GM21786 (cell line): ENCODE results near the gene SCAMP3.
A peak's percentile ranks its signal among the peaks of the same experiment; 100 is the strongest.

Experiments used
- ATAC-seq: cut with Tn5 transposase; IDR thresholded peaks from one replicate; pipeline ENCODE4 v1.9.1; 2021; ENCODE audit not compliant: unreplicated experiment

SCAMP3 gene

DNA sequence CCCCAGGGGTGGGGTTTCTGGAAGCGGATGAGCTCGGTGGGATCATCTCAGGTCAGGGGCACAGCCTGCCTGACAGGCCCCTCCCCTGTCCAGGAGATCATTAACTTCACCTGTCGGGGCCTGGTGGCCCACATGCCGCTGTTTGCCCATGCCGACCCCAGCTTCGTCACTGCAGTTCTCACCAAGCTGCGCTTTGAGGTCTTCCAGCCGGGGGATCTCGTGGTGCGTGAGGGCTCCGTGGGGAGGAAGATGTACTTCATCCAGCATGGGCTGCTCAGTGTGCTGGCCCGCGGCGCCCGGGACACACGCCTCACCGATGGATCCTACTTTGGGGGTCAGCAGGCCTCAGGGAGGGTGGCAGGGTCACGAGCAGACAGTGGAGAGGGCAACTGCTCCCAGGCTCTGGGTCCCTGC lies 23.5 kb upstream of the SCAMP3 start:
- ATAC-seq: no peak

DNA sequence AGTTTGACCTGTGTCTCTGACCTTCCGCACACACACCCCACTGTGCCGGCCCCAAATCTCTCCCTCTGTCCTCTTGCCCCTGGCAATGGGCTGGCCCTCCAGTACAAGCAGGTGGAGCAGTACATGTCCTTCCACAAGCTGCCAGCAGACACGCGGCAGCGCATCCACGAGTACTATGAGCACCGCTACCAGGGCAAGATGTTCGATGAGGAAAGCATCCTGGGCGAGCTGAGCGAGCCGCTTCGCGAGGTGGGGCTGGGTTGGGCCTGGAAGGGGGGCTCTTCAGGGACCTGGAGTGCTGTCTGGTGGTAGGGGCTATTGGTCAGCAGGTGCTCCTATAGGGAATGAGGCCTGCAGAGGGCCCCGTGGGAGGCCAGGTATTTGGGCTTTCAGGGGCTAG lies 22.9 kb upstream of the SCAMP3 start:
- no peak for ATAC-seq

DNA sequence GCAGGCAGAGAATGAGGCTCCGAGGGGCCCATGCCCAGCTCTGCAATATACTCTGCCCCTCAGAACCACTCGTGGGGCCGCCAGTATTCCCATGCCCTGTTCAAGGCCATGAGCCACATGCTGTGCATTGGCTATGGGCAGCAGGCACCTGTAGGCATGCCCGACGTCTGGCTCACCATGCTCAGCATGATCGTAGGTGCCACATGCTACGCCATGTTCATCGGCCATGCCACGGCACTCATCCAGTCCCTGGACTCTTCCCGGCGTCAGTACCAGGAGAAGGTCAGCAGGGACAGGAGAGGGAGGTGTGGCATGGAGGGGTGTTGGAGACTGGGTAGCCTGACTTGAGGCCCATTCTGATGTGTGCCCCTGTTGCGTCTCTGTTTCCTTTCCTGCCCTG lies 22.3 kb upstream of the SCAMP3 start:
- no peak for ATAC-seq

DNA sequence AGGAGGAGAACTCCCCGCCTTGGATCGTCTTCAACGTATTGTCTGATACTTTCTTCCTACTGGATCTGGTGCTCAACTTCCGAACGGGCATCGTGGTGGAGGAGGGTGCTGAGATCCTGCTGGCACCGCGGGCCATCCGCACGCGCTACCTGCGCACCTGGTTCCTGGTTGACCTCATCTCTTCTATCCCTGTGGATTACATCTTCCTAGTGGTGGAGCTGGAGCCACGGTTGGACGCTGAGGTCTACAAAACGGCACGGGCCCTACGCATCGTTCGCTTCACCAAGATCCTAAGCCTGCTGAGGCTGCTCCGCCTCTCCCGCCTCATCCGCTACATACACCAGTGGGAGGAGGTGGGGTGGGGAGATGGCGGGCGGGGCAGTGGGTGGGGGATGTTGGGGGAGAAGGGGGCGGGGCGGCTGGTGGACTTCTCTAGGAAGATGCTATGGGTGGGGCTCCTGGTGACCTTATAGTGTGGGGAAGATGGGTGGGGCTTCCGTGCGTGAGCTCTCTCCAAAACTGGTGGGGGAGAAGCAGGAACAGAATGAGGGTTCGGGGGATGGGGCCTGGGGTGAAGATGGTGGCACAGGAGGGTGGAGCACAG lies 20.4 kb upstream of the SCAMP3 start:
- ATAC-seq: no peak

DNA sequence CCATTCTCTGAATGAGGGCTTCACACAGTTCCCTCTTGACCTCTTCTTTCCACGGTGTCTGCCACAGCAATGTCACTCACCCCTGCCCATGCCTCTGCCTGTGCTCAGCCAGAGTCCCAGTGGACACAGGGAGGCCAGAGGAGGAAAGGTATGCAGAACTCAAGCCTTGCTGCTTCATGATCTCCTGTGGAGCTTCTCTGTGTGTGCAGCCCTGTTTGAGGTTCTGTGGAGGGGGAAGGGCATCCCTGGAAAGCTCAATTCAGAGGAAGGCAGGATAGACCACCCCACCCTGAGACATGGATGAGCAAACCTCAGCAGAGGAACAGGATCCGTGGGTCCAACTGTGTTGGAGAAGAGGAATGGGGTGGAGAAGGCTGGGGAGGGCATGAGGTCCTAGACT lies 17.1 kb upstream of the SCAMP3 start:
- ATAC-seq: no peak

DNA sequence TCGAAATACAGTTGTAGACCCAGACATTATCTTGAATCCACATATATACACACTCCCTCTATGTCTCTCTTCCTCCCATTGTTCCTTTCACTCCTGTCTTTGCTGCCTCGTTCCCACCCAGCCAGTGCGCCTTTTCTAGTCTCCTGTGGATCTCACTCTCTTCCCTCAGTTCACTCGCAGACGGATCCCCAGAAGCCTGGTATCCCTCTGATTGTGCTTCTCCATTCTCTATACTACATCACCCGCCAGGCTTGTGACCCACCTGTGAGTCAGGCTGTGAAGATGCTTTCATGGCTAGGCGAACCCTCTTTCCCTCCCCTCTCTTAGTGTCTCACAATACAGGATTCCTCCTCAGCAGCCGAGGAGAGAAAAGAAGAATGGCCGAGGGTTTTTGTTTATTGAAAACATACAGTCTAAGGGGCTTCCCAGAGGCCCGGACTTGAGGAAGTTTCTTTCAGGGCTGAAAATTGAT lies 16.6 kb upstream of the SCAMP3 start:
- no peak for ATAC-seq

DNA sequence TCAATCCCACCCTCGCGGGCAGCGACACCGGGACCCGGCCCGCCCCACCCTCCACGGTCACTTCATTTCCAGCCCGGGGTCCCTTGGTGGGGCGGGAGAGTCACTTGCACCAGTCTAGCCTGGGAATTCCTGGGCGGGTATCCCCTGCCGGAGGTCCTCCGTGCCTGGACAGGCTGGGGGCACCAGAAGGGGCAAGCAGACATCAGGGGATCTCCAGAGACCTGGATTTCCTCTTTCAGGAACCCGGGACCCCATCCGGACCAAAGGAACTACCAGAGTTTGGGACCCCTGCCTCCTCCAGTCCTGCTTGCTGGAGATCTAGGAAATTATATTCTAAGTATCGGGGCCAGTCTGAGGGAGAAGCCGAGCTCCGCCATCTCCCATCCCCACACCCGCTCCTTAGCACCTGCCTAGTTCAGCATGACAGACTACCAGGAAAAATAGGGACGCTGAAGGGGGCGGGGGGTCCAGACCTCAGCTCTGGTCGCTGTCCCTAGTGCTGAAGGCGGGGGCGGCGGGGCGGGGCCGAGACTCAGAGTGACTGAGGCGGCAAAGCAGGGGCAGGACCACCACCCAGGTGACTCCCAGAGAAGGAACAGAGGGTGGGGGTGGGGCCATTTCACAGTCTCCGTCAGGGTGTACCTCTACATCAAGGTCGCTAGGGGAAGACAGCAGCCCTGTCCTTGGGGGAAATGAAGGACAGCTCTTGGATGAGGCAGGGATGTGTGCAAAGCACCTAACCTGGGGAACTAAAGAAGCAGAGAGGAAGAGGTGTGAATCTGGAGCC lies 15.9 kb upstream of the SCAMP3 start:
- ATAC-seq: no peak

DNA sequence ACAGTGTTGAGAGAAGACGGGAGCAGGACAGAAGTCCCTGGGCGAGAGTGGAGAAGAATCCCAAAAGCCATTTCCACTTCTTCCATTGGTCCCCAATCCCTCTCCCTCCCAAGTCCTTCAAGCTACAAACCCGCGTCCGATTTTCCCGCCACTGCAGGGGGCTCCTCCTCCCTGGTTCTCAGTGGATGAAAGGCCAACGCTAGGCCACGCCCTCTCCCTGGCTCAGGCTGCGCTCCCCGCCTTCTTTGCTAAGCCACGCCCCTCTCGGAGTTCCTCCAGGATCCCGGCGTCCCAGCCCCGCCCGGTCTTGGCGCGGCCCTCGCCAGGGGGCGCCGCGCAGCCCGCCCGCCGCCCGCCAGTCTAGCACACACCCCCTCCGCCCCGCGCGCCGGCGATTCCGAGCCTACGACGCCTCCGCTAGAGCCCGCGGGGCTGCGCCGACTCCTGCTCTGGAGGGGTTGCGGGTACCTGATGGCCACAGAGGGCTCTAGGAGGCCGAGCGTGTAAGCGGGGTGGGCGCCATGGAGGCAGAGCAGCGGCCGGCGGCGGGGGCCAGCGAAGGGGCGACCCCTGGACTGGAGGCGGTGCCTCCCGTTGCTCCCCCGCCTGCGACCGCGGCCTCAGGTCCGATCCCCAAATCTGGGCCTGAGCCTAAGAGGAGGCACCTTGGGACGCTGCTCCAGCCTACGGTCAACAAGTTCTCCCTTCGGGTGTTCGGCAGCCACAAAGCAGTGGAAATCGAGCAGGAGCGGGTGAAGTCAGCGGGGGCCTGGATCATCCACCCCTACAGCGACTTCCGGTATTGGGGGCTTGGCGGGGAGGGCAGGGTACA lies 15.1 kb upstream of the SCAMP3 start, which contains the start of gene HCN3:
HCN3 (plus strand) TSS at position 394 of the 832 bp plus-strand sequence; CDS start at position 522, 128 bp downstream.
- ATAC-seq: peak; percentile 60

DNA sequence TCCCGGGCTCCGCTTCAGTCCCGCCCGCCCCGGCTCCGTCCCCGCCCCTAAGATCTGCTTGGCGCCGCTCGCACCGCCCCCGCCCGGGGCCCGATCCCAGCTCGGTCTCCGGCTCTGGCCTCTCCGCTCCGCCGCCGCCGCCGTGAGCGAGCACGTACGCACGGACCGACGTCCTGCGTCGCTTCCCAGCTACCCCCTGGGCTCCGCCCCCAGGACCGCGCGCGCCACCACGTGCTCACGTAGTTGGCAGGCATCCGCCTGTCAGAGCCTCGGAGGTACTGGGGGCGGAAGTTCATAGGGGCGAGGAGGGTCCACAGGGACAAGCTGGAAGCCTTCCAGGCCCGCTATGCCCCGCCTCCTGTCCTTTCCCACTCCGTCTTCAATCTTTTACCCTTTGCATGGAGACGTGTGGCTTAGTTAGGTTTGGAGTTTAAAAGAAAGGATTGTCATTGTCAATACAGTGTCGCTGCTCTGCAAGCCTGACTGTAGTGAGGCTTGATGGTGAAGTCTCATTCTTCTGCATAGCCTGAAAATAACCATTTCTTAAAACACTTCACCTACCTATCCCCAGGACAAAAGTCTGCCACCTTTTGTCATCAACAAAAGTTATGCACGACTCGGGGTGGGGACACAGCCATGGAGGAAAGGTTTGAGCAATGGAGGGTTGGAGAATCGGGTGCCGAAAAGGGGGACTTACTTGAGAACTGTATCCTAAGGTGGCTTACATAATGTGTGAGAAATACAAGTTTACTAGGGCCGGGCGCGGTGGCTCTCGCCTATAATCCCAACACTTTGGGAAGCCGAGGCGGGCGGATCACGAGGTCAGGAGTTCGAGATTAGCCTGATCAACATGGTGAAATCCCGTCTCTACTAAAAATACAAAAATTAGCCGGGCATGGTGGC lies 11.4 kb upstream of the SCAMP3 start, which contains the start of gene CLK2:
CLK2 (minus strand) TSS at position 162 of the 903 bp plus-strand sequence. CDS start 2,527 bp downstream, outside the sequence.
- peak; percentile 71 for ATAC-seq

DNA sequence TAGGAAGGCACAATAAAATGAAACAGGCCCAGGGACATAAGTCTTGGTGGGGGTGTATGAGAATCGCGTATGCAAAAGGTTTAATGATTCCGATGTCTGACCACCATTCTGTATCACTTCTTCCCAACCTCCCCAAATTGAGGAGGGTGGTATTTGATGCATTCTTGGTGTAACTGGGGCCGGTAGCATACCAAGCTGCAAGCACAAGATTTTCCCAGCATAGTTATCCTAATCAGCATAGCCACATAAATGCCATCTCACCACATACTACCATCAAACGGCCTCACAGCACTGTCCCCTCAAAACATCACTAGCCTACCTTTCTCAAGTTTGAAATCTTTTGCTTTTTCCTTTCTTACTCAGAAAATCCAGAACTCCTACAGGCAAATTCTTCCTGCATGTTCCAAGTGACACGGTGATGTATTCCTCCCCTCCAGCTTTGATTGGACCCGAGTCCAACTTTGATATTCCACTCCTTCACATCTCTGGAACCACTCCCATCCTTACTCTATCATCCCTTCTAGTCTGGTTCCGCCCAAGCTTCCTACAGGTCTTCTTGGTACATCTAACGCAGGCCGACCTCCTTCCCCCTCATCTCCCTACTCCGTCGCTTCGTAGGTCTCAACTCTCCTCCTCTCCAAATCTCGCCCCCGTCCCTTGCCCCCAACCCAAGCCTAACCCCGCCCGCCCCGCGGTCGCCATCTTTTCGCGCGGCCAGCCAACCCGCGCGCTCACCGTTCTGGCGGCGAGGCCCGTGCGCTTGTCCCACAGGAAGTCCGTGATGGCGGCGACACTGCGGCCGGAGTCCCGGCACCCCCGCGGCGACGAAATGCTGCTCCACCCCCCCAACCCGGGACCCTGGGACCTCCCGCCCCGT lies 10.5 kb upstream of the SCAMP3 start:
- peak; percentile 28 for ATAC-seq

DNA sequence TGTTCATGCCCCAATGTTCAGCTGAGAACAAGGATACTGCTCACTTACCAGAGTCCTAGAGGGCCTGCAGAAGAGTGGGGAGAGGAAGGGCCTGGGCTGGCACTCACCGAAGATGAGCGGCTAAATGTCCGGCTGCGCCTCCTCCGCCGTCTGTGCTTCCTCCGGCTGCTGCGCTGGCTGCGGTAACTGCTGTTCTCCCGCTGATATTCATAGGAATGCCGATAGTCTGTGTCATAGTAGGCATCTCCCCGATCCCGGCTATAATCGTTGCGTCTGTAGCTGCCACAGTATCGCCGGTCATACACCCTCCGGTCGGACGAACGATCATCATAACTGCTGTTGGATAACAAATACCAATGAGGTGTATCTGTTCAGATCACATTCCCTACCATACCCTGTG lies 7.2 kb upstream of the SCAMP3 start:
- no peak for ATAC-seq

DNA sequence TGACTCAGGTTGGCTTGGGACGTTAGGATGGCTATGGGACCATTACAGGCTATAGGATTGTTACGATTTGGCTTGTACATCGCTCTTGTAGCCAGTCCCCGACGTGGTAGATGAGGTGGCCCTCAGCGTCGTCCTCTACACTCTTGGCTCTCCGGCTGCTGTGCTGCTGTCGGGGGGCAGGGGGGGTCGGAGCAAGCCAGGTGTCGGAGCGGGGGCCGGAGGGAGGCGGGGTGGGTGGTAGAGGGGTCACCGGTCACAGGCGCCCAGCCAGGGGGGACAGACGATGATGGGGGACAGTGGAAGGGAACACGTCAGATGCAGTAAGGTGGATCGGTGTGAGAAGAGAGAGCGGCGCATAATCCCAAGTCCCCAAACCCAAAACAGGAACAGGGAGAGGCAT lies 6.5 kb upstream of the SCAMP3 start:
- ATAC-seq: no peak

DNA sequence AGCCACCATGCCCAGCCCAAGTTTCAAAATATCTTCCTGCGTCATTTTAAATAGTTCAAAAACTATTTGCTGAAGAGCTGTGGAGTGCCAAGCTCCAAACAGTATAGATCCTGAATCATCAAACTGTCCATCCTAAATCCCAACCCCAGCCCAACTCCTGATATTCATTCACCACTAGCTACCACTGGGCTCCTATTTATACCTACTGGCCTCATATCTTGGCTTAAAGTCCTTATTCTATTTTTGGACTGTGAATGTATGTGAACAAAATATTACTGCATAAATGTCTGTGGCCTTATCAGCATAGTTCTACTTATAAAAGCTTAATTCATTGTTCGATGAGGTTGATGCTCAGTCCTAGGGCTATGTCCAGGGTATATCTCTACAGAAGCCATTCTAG lies 5.2 kb upstream of the SCAMP3 start:
- no peak for ATAC-seq

DNA sequence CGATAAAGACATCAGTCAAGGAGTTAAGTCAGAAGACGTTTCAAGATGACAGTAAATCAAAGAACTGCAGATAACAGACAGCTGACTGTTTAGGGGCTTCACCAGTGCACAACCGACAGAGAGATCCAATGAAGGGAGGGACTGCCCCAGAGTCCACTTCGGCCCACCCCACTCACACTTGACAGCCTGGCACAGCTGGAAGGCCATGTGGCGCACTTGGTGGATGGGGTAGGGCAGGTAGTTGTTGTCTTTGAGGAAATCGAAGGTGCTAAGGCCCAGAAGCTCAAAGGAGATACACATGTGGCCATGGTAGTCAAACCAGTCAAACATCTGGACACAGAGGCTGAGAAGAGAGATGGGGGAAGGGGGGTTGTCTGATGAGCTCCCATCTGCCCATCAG lies 4.4 kb upstream of the SCAMP3 start:
- ATAC-seq: no peak

DNA sequence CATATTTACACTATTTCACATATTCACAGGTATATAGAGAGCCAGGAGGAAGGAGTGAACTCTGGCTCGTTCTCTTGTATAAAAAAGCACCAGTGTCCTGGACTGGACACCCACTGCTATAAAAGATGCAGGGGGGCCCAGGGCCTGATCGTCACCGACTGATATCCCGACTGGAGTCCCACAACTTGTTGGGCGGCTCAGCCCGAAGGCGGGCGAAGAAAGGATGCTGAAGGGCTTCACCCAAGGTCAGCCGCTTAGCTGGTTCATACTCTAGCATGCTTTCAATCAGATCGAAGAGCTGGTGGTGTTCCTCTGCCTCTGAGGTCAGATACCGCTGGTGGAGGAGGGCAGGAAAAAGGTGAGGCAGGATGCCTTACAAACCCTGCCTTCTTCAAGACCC lies 907 bp upstream of the SCAMP3 start:
- ATAC-seq: no peak

DNA sequence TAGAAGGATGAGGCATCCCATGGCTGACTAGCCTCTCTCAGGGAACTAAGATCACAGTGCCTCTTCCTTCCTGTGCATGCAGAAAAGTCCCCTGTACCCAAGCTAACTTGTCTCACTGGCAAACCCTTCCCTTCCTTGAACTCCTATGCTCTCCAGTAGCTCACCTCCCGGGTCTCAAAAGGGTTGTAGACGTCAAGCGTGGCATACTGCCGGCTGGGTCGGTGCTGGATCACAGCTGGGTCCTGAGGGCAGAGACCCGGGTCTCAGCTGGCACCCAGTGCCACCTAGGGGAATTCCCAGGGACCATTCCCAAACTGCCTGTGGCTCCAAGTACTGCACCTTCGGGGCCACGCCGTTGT lies 688 bp downstream of the SCAMP3 start:
- no peak for ATAC-seq

DNA sequence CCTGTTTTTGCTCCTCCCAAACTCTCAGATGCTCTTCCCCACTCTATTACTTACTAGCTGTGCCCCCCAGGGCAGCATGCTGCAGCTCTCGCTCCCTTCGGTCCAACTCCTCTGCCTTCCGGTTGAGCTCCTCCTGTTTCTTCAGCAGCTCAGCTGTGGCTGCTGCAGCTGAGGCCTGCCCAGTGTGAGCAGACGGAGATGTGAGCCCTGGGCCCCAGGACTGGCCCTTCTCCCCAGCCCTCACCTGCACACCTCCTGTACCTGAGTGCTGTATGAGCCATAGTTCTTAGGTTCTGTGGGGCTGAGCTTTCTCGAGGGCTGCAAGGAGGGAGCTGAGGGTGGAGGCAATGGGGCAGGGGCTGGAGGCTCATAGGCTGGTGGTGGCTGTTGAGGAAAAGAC lies 1.9 kb downstream of the SCAMP3 start:
- no peak for ATAC-seq

DNA sequence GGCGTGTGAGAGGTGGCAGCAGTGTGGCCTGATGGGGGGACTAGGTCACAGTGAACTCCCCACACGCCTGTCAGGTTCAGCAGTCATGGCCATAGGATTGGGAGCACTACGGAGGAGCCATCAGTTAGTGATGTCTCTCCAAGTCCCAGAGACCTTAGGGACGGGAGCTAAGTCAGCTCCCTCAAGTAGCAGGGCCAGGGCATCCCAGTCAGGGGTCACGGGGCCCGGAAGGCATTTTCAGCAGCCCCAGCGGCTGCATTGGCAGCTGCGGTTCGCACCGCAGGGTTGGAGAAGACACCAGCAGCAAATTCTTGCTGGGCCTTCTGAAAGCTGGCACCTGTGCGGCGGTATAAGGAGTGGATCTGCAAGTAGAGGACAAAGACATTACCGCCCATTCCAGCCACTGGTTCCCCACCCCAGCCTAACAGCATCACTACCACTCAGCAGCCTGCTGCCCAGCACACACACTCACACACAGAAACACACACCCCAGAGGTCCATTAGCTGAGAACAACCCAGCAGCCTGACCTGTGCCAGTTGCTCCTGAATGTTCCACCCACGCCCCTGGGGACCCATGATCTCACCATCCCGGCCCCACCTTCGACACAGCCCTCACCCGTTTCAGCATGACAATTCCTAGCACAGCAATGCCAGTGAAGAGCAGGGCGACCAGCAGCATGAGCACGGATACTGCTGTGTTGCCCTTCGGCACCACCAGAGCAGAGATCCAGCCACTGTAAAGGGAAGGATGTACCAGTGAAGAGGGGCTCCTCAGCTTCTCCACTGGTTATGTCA lies 5.9 kb downstream of the SCAMP3 start:
- no peak for ATAC-seq
